Mesenchymal stem cell (in vitro differentiated cells and primary cell): ENCODE data around the gene GALNT2.

Experiments
- DNase-seq: peaks from one replicate; pipeline ENCODE4 v3.0.0-alpha.2; 2013
- H2AFZ ChIP-seq: one replicate; pipeline ENCODE4 v1.6.1; 2013; ENCODE audit warnings: low read depth, mild to moderate bottlenecking, control low read depth, inconsistent platforms, low read length, moderate library complexity
- H2AK5ac ChIP-seq: 2 replicates; pipeline ENCODE4 v1.6.1; 2013; ENCODE audit warnings: low read length, moderate library complexity, mild to moderate bottlenecking, inconsistent platforms; ENCODE audit not compliant: severe bottlenecking
- H2BK120ac ChIP-seq: one replicate; pipeline ENCODE4 v1.6.1; 2013; ENCODE audit warnings: low read depth, mild to moderate bottlenecking, inconsistent platforms, low read length, moderate library complexity
- H2BK12ac ChIP-seq, 2 experiments: one replicate each; pipeline ENCODE4 v1.6.1; 2013; ENCODE audit warnings: inconsistent platforms in 2 of 2, low read length in 2 of 2, mild to moderate bottlenecking in 2 of 2, moderate library complexity in 2 of 2, control low read depth in 1 of 2
- H2BK15ac ChIP-seq: one replicate; pipeline ENCODE4 v1.6.1; 2013; ENCODE audit warnings: mild to moderate bottlenecking, low read depth, inconsistent platforms; ENCODE audit not compliant: poor library complexity, severe bottlenecking
- H2BK5ac ChIP-seq: 2 replicates; pipeline ENCODE4 v1.6.1; 2013; ENCODE audit warnings: low read depth, mild to moderate bottlenecking, low read length, control low read depth, inconsistent platforms; ENCODE audit not compliant: poor library complexity, severe bottlenecking
- H3K14ac ChIP-seq, 2 experiments: one replicate each; pipeline ENCODE4 v1.6.1; 2013; ENCODE audit warnings: inconsistent platforms in 2 of 2, low read length in 2 of 2, control low read depth in 1 of 2, mild to moderate bottlenecking in 1 of 2, moderate library complexity in 1 of 2
- H3K18ac ChIP-seq, 2 experiments: one replicate each; pipeline ENCODE4 v1.6.1; 2013; ENCODE audit warnings: inconsistent platforms in 2 of 2, low read length in 2 of 2, control low read depth in 1 of 2, low read depth in 1 of 2, mild to moderate bottlenecking in 1 of 2
- H3K23ac ChIP-seq, 2 experiments: one replicate each; pipeline ENCODE4 v1.6.1; 2013; ENCODE audit warnings: inconsistent platforms in 2 of 2, low read length in 2 of 2, mild to moderate bottlenecking in 2 of 2, moderate library complexity in 2 of 2, control low read depth in 1 of 2
- H3K27ac ChIP-seq: 2 replicates; pipeline ENCODE4 v1.5.1; 2013; ENCODE audit warnings: mild to moderate bottlenecking, moderate library complexity, low read length, control low read depth, inconsistent platforms; ENCODE audit not compliant: poor library complexity, severe bottlenecking
- H3K27me3 ChIP-seq, 2 experiments: 2 replicates each; pipeline versions ENCODE4 v1.6.1 to v1.7.0; 2013; ENCODE audit warnings: low read length in 2 of 2, mild to moderate bottlenecking in 2 of 2, moderate library complexity in 2 of 2, control low read depth in 1 of 2, inconsistent platforms in 1 of 2; ENCODE audit not compliant: control insufficient read depth in 1 of 2, insufficient read depth in 1 of 2
- H3K36me3 ChIP-seq, 2 experiments: 2 replicates each; pipeline versions ENCODE4 v1.6.1 to v1.7.0; 2013; ENCODE audit warnings: low read length in 2 of 2, control low read depth in 1 of 2, inconsistent platforms in 1 of 2, low read depth in 1 of 2, mild to moderate bottlenecking in 1 of 2; ENCODE audit not compliant: insufficient read depth in 2 of 2, control insufficient read depth in 1 of 2
- H3K4ac ChIP-seq, 2 experiments: one replicate each; pipeline ENCODE4 v1.6.1; 2013; ENCODE audit warnings: inconsistent platforms in 2 of 2, low read length in 2 of 2, mild to moderate bottlenecking in 2 of 2, moderate library complexity in 2 of 2, control low read depth in 1 of 2, low read depth in 1 of 2
- H3K4me1 ChIP-seq: 2 replicates; pipeline ENCODE4 v1.6.1; 2013; ENCODE audit warnings: low read depth, low read length, control low read depth; ENCODE audit not compliant: control insufficient read depth, insufficient read depth
- H3K4me2 ChIP-seq: 2 replicates; pipeline ENCODE4 v1.6.1; 2013; ENCODE audit warnings: low read length, mild to moderate bottlenecking, inconsistent platforms; ENCODE audit not compliant: poor library complexity, severe bottlenecking
- H3K4me3 ChIP-seq, 2 experiments: 2 replicates each; pipeline versions ENCODE4 v1.5.1 to v1.7.0; 2013; ENCODE audit warnings: low read length in 2 of 2, mild to moderate bottlenecking in 2 of 2, control low read depth in 1 of 2, low read depth in 1 of 2; ENCODE audit not compliant: insufficient read depth in 1 of 2
- H3K79me1 ChIP-seq: replicated peaks from 2 replicates; pipeline ENCODE4 v1.6.1; 2013; ENCODE audit warnings: mild to moderate bottlenecking, control low read depth, low read length, inconsistent platforms; ENCODE audit not compliant: poor library complexity, severe bottlenecking
- H3K9ac ChIP-seq: 2 replicates; pipeline ENCODE4 v1.7.0; 2013; ENCODE audit warnings: mild to moderate bottlenecking, low read length, moderate library complexity
- H3K9me3 ChIP-seq: 2 replicates; pipeline ENCODE4 v1.7.0; 2013; ENCODE audit warnings: mild to moderate bottlenecking, low read length; ENCODE audit not compliant: control insufficient read depth
- H4K8ac ChIP-seq: one replicate; pipeline ENCODE4 v1.6.1; 2013; ENCODE audit warnings: inconsistent platforms, mild to moderate bottlenecking, low read length, moderate library complexity
- H4K91ac ChIP-seq: one replicate; pipeline ENCODE4 v1.6.1; 2013; ENCODE audit warnings: mild to moderate bottlenecking, low read length, inconsistent platforms
- WGBS: methylation state at CpG from one replicate; pipeline ENCODE4 v1.1.7; 2013; ENCODE audit warnings: mixed read lengths; 5-methylcytosine and 5-hydroxymethylcytosine counted together

GALNT2 gene

DNA sequence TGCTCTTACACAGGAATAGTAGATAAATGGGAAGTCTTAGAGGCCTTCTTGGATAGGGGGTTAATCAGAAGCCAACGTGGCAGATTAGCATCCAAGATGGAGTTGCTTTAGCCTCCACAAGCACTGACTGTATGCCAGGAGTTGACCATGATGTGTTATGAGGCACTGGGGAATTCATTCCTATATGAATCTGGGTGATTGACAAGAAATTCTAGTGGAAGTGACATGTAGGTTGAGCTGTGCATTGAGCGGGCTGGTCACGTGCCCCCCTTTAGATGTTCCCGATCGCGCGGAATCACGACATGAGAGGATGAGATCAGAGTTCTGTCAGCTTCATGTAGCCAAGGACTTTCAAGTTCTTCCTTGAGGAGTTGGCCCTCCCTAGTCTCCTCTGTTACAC is 31.7 kb downstream of the GALNT2 start:
- Histone ChIP-seq H3K18ac (no peak overlapping the region), H3K9me3 (no peaks in the 10 kb centered on the region), H2BK120ac (no peak overlapping the region), H3K4me3 (no peak overlapping the region), H3K27ac (no peak overlapping the region), H4K8ac (no peak overlapping the region), H3K4me1 (peaks cover 14% of the 10 kb centered on the region), H3K14ac (no peak overlapping the region), H2BK5ac (no peak overlapping the region), H3K9ac (no peak overlapping the region), H2AFZ (no peak overlapping the region), H2BK15ac (no peak overlapping the region), H4K91ac (no peak overlapping the region), H3K36me3 (peaks cover 14 to 15% of the 10 kb centered on the region in 2 experiments), H2BK12ac (no peak overlapping the region), H3K27me3 (no peaks in the 10 kb centered on the region), H3K23ac (no peak overlapping the region), H3K79me1 (peaks cover 35% of the 10 kb centered on the region), H2AK5ac (no peak overlapping the region), H3K4ac (no peak overlapping the region), H3K4me2 (no peak overlapping the region)
- WGBS = over 99% methylated on average over 8 of the region's 8 CpGs
- no peak for DNase-seq

- H4K91ac ChIP-seq = no peak overlapping the region
- H2BK120ac ChIP-seq = no peak overlapping the region
- H3K4me2 ChIP-seq = no peak overlapping the region
- no peaks in the 10 kb centered on the region for H3K27me3 ChIP-seq
- H3K79me1 ChIP-seq = peaks cover 35% of the 10 kb centered on the region
- H3K4ac ChIP-seq = no peak overlapping the region
- H3K18ac ChIP-seq = no peak overlapping the region
- no peak overlapping the region for H2BK12ac ChIP-seq
- no peak overlapping the region for H3K27ac ChIP-seq
- 100% methylated on average over 1 of the region's 1 CpG for WGBS
- H2BK15ac ChIP-seq = no peak overlapping the region
- no peak overlapping the region for H3K4me3 ChIP-seq
- peaks cover 20% of the 10 kb centered on the region for H3K4me1 ChIP-seq
- peak overlapping the region; percentile 14 for H4K8ac ChIP-seq
- no peak overlapping the region for H2BK5ac ChIP-seq
- peak overlapping the region; percentile 69 for H2AK5ac ChIP-seq
- H3K14ac ChIP-seq = peak overlapping the region in 1 of 2 experiments; percentile 1
- H3K9ac ChIP-seq = no peak overlapping the region
- H2AFZ ChIP-seq = no peak overlapping the region
- no peaks in the 10 kb centered on the region for H3K9me3 ChIP-seq
- DNase-seq = no peak
- H3K36me3 ChIP-seq = peaks cover 14 to 15% of the 10 kb centered on the region in 2 experiments
- H3K23ac ChIP-seq = no peak overlapping the region
Observed at GRCh38 chr1:230099465-230099864, 32.4 kb downstream of the GALNT2 start.

DNA sequence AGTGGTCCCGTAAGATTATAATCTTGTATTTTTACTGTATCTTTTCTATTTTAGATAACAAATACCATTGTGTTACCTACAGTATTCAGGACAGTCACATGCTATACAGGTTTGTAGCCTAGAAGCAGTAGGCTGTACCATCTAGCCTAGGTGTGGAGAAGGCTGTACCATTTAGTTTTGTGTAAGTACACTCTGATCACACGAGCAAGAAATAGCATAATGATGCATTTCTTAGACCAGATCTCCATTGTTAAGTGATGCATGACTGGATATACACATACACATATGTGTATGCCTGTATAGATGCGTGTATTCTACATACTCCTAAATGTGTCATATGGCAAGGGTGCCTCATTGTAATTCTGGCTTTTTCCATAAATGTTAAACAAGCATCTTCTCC is 33.9 kb downstream of the GALNT2 start:
- WGBS = 100% methylated on average over 2 of the region's 3 CpGs

GRCh38 chr1:230101556-230101955 is 34.5 kb downstream of the GALNT2 start:
- no peak overlapping the region for H2BK15ac ChIP-seq
- H2AK5ac ChIP-seq = no peak overlapping the region
- no peak overlapping the region for H4K91ac ChIP-seq
- 25% methylated on average over 2 of the region's 2 CpGs for WGBS
- peaks cover 32% of the 10 kb centered on the region for H3K4me1 ChIP-seq
- H2BK120ac ChIP-seq = no peak overlapping the region
- no peak overlapping the region for H3K9ac ChIP-seq
- no peak overlapping the region for H3K14ac ChIP-seq
- H2BK12ac ChIP-seq = no peak overlapping the region
- no peak overlapping the region for H2AFZ ChIP-seq
- H2BK5ac ChIP-seq = no peak overlapping the region
- no peak overlapping the region for H3K27ac ChIP-seq
- DNase-seq = no peak
- H3K9me3 ChIP-seq = no peaks in the 10 kb centered on the region
- H4K8ac ChIP-seq = no peak overlapping the region
- H3K36me3 ChIP-seq = peaks cover 3 to 9% of the 10 kb centered on the region in 2 experiments
- H3K4me2 ChIP-seq = no peak overlapping the region
- no peak overlapping the region for H3K4me3 ChIP-seq
- no peak overlapping the region for H3K23ac ChIP-seq
- H3K27me3 ChIP-seq = no peaks in the 10 kb centered on the region
- no peak overlapping the region for H3K18ac ChIP-seq
- H3K4ac ChIP-seq = no peak overlapping the region
- peaks cover 20% of the 10 kb centered on the region for H3K79me1 ChIP-seq

More for the DNA sequence above, 33.9 kb downstream of the GALNT2 start:
- H3K79me1 ChIP-seq = peaks cover 21% of the 10 kb centered on the region
- no peak overlapping the region for H3K27ac ChIP-seq
- H3K9me3 ChIP-seq = no peaks in the 10 kb centered on the region
- H2AK5ac ChIP-seq = no peak overlapping the region
- H3K36me3 ChIP-seq = peaks cover 3 to 9% of the 10 kb centered on the region in 2 experiments
- peak overlapping the region in 1 of 2 experiments; percentile 17 for H2BK12ac ChIP-seq
- no peak overlapping the region for H3K23ac ChIP-seq
- H4K8ac ChIP-seq = no peak overlapping the region
- no peak overlapping the region for H4K91ac ChIP-seq
- no peaks in the 10 kb centered on the region for H3K27me3 ChIP-seq
- H3K4me2 ChIP-seq = no peak overlapping the region
- no peak overlapping the region for H3K14ac ChIP-seq
- no peak overlapping the region for H2AFZ ChIP-seq
- no peak overlapping the region for H3K18ac ChIP-seq
- H2BK15ac ChIP-seq = no peak overlapping the region
- no peak overlapping the region for H3K4ac ChIP-seq
- H3K4me1 ChIP-seq = peaks cover 26% of the 10 kb centered on the region
- H3K9ac ChIP-seq = no peak overlapping the region
- no peak overlapping the region for H3K4me3 ChIP-seq
- H2BK120ac ChIP-seq = no peak overlapping the region
- DNase-seq = no peak
- H2BK5ac ChIP-seq = no peak overlapping the region
